Ishikawa (cell line): ENCODE results near the gene COQ8B.
A peak's percentile ranks its signal among the peaks of the same experiment; 100 is the strongest.

Experiments used
- CEBPB ChIP-seq: IDR thresholded peaks from 2 replicates; pipeline ENCODE4 v1.6.1; 2012
- CREB1 ChIP-seq: IDR thresholded peaks from 2 replicates; pipeline ENCODE4 v1.6.1; 2012; ENCODE audit warnings: low read depth
- EGR1 ChIP-seq: IDR thresholded peaks from 2 replicates; pipeline ENCODE4 v1.6.1; 2012
- EP300 ChIP-seq: IDR thresholded peaks from 2 replicates; pipeline ENCODE4 v1.6.1; 2012; ENCODE audit warnings: borderline replicate concordance
- FOXM1 ChIP-seq: IDR thresholded peaks from 2 replicates; pipeline ENCODE4 v1.6.1; 2012; ENCODE audit warnings: low read depth, borderline replicate concordance
- MAX ChIP-seq: IDR thresholded peaks from 2 replicates; pipeline ENCODE4 v1.6.1; 2012
- NFIC ChIP-seq: IDR thresholded peaks from 2 replicates; pipeline ENCODE4 v1.6.1; 2012
- RAD21 ChIP-seq: IDR thresholded peaks from 2 replicates; pipeline ENCODE4 v1.6.1; 2012; ENCODE audit warnings: low read depth
- REST ChIP-seq: IDR thresholded peaks from 2 replicates; pipeline ENCODE4 v1.6.1; 2012; ENCODE audit warnings: low read depth, mild to moderate bottlenecking
- TAF1 ChIP-seq: IDR thresholded peaks from 2 replicates; pipeline ENCODE4 v1.6.1; 2012; ENCODE audit warnings: low read depth, mild to moderate bottlenecking
- TCF12 ChIP-seq: IDR thresholded peaks from 2 replicates; pipeline ENCODE4 v1.6.1; 2012; ENCODE audit warnings: low read depth
- TEAD4 ChIP-seq: IDR thresholded peaks from 2 replicates; pipeline ENCODE4 v1.6.1; 2012
- USF1 ChIP-seq: IDR thresholded peaks from 2 replicates; pipeline ENCODE4 v1.6.1; 2012
- YY1 ChIP-seq: IDR thresholded peaks from 2 replicates; pipeline ENCODE4 v1.6.1; 2012; ENCODE audit warnings: low read depth
- ZBTB7A ChIP-seq: IDR thresholded peaks from 2 replicates; pipeline ENCODE4 v1.6.1; 2012; ENCODE audit warnings: low read depth

COQ8B gene

GRCh38 chr19:40716482-40717324 is at the start of gene COQ8B, which contains the start of gene ITPKC:
Gene COQ8B (minus strand): TSS chr19:40716886. CDS start chr19:40714632, 2,254 bp downstream.
Gene ITPKC (plus strand): TSS chr19:40717112. CDS start chr19:40717136, 24 bp downstream.
- TF ChIP-seq USF1, result no peak
- no peak for TF ChIP-seq EP300
- TF ChIP-seq YY1, result no peak
- peak; percentile 40; the same call in 1 of the 2 replicates for TF ChIP-seq TEAD4
- peak; percentile 24; the same call in 1 of the 2 replicates for TF ChIP-seq MAX
- TF ChIP-seq EGR1, result no peak
- no peak for TF ChIP-seq CEBPB
- TF ChIP-seq CREB1, result peak; percentile 85
- TF ChIP-seq NFIC, result 0 out of 2 replicates have a peak, but pooled peaks have one; percentile 14
- TF ChIP-seq RAD21, result no peak
- no peak; the same call in 1 of the 2 replicates for TF ChIP-seq TAF1
- TF ChIP-seq REST, result no peak
- TF ChIP-seq ZBTB7A, result peak; percentile 79
- TF ChIP-seq FOXM1, result 0 out of 2 replicates have a peak, but pooled peaks have one; percentile 30
- TF ChIP-seq TCF12, result no peak

GRCh38 chr19:40763963-40764362 is 47.3 kb upstream of the COQ8B start:
- TF ChIP-seq NFIC (no peak), FOXM1 (no peak), ZBTB7A (no peak), TAF1 (no peak), USF1 (no peak), EGR1 (no peak), CREB1 (no peak), MAX (no peak), RAD21 (no peak), CEBPB (no peak), YY1 (no peak), EP300 (no peak), TCF12 (no peak), REST (no peak), TEAD4 (no peak)

GRCh38 chr19:40763526-40763925 is 46.8 kb upstream of the COQ8B start:
- no peak for TF ChIP-seq ZBTB7A
- TF ChIP-seq MAX, result no peak
- no peak for TF ChIP-seq FOXM1
- no peak for TF ChIP-seq USF1

- no peak for TF ChIP-seq CEBPB
- no peak for TF ChIP-seq EP300
- no peak for TF ChIP-seq TCF12
- no peak for TF ChIP-seq YY1
- TF ChIP-seq NFIC, result no peak
- no peak for TF ChIP-seq ZBTB7A
- no peak for TF ChIP-seq MAX
- no peak for TF ChIP-seq CREB1
- no peak for TF ChIP-seq TAF1
- no peak for TF ChIP-seq USF1
- no peak for TF ChIP-seq FOXM1
- TF ChIP-seq RAD21, result no peak
- no peak for TF ChIP-seq TEAD4
- TF ChIP-seq EGR1, result no peak
- no peak for TF ChIP-seq REST
Measured at GRCh38 chr19:40762754-40763470, 46.2 kb upstream of the COQ8B start.
